HG03175 (cell line): ENCODE results near the gene GAPVD1.
A peak's percentile ranks its signal among the peaks of the same experiment; 100 is the strongest.
"Not testable (repeated sequence)": the region's sequence is repeated elsewhere in the genome, so short reads cannot be mapped to it uniquely, and the experiment has no call there.

Source experiments
- ATAC-seq: cut with Tn5 transposase; IDR thresholded peaks from one replicate; pipeline ENCODE4 v1.9.1; 2021; ENCODE audit warnings: mild to moderate bottlenecking, moderate library complexity; ENCODE audit not compliant: unreplicated experiment

GAPVD1 gene, protein sequence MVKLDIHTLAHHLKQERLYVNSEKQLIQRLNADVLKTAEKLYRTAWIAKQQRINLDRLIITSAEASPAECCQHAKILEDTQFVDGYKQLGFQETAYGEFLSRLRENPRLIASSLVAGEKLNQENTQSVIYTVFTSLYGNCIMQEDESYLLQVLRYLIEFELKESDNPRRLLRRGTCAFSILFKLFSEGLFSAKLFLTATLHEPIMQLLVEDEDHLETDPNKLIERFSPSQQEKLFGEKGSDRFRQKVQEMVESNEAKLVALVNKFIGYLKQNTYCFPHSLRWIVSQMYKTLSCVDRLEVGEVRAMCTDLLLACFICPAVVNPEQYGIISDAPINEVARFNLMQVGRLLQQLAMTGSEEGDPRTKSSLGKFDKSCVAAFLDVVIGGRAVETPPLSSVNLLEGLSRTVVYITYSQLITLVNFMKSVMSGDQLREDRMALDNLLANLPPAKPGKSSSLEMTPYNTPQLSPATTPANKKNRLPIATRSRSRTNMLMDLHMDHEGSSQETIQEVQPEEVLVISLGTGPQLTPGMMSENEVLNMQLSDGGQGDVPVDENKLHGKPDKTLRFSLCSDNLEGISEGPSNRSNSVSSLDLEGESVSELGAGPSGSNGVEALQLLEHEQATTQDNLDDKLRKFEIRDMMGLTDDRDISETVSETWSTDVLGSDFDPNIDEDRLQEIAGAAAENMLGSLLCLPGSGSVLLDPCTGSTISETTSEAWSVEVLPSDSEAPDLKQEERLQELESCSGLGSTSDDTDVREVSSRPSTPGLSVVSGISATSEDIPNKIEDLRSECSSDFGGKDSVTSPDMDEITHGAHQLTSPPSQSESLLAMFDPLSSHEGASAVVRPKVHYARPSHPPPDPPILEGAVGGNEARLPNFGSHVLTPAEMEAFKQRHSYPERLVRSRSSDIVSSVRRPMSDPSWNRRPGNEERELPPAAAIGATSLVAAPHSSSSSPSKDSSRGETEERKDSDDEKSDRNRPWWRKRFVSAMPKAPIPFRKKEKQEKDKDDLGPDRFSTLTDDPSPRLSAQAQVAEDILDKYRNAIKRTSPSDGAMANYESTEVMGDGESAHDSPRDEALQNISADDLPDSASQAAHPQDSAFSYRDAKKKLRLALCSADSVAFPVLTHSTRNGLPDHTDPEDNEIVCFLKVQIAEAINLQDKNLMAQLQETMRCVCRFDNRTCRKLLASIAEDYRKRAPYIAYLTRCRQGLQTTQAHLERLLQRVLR (N-terminal part only)

DNA sequence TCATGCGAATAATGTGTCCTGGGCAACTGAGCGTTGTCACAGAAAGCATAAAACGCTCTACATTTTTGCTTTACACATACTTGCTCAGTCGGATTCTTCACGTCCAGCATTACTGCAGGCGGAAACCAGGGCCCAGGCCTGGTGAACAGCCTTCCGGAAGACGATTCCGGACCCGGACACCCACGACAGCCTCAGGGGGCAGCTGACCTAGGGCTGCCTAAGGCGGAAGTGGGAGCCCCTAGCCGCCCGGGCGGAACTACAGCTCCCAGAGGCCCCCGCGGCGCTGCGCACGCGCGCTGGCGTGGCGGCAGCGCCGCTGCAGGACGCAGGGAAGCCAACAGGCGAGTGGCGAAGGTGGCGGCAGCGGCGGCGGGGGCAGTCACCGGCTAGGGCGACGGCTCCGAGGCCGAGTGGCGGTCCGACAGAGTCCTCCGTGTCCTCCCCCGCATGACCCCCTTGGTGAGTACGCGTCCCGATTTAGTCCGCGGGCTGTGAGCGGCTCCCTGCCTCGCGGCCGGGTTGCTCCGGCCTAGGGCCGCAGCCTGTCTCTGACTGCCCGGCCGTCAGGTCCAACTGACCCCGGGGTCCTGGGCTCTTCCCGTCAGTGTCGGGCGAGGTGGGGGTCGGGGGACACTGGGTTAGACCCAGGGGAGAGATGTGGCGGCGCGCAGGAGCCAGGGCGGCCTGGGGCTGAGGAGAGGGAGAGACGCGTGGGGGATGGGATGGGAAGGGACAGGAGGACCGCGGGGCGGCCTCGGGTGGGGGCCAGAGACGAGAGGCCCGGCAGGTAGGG lies at the start of gene GAPVD1:
Gene GAPVD1, plus strand, starts transcription at position 326 of the 793 bp plus-strand sequence. CDS start 37,096 bp downstream, outside the sequence.
- peak; percentile 96 for ATAC-seq

DNA sequence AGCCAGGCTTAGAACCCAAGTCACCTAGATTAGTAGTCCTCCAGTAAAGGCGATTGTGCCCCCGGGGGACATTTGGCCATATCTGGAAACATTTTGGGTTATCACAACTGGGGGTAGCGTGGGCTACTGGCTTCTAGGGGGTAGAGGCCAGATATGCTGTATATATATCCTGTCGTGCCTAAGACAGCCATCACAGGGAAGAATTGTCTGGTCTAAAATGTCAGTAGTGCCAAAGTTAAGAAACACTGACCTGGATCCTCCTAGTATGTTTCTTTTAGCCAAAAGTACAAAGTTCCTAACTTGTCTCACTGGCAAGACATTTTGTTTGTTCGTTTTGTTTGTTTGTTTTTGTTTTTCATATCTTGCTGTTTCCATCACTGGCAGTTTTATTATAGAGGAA lies 47.4 kb upstream of the GAPVD1 start:
- ATAC-seq: no peak

DNA sequence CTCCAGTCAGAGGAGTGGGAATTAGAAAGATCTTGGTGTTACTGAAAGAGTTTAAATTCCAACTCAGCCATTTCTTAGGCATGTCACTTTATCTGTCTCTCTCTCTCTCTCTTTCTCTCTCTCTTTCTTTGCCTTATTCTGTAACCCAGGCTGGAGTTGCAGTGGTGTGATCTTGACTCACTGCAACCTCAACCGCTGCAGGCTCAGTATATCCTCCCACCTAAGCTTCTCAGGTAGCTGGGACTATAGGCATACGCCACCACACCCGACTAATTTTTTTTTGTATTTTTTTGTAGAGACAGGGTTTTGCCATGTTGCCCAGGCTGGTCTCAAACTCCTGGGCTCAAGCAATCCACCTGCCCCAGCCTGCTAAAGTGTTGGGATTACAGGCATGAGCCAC lies 43.0 kb upstream of the GAPVD1 start:
- no peak for ATAC-seq

DNA sequence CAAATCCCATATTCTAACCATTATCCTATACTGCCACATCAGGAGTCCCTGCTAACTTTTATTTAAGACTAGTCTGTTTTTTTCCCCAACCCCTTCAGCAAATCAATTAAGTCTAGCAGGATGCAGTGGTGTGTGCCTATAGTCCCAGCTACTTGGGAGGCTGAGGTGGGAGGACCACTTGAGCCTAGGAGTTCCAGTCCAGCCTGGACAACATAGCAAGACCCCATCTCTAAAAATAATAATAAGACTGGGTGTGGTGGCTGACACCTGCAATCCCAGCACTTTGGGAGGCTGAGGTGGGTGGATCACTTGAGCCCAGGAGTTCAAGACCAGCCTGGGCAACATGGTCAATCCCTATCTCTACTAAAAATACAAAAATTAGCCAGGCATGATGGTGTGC lies 36.8 kb upstream of the GAPVD1 start:
- not testable (repeated sequence) for ATAC-seq

DNA sequence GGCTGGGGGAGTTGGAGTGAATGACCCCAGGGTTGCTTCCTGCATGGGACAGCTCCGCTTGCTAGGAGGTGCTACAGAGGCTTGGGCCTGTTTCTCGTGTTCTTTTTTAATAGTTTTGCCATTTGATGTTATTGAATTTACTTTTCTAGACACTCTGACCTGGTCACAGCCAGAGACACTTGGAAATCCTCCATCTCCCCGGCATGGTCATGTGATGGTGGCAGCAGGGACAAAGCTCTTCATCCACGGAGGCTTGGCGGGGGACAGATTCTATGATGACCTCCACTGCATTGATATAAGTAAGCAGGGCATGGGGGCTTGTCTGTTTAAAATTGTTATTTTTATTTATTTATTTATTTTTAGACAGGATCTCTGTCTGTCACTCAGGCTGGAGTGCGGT lies 33.9 kb upstream of the GAPVD1 start:
- no peak for ATAC-seq

DNA sequence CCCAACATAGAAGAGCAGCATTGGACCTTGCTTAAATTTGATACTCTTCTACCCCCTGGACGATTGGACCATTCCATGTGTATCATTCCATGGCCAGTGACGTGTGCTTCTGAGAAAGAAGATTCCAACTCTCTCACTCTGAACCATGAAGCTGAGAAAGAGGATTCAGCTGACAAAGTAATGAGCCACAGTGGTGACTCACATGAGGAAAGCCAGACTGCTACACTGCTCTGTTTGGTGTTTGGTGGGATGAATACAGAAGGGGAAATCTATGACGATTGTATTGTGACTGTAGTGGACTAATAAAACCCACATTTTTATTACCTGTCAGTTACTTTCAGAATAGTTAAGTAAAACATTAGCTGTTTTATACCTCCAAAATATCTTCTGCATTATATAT lies 27.9 kb upstream of the GAPVD1 start:
- no peak for ATAC-seq

DNA sequence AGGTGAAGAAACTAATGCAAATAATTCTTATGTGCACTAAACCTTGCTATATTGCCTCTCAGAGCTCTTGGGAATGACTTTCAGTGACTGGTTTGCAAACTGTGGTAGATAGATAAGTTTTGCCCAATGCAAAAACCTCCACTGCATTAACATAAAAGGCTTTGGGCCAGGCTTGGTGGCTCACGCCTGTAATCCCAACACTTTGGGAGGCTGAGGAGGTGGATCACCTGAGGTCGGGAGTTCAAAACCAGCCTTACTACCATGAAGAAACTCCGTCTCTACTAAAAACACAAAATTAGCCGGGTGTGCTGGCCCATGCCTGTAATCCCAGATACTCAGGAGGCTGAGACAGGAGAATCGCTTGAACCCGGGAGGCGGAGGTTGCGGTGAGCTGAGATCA lies 27.5 kb upstream of the GAPVD1 start:
- ATAC-seq: not testable (repeated sequence)

DNA sequence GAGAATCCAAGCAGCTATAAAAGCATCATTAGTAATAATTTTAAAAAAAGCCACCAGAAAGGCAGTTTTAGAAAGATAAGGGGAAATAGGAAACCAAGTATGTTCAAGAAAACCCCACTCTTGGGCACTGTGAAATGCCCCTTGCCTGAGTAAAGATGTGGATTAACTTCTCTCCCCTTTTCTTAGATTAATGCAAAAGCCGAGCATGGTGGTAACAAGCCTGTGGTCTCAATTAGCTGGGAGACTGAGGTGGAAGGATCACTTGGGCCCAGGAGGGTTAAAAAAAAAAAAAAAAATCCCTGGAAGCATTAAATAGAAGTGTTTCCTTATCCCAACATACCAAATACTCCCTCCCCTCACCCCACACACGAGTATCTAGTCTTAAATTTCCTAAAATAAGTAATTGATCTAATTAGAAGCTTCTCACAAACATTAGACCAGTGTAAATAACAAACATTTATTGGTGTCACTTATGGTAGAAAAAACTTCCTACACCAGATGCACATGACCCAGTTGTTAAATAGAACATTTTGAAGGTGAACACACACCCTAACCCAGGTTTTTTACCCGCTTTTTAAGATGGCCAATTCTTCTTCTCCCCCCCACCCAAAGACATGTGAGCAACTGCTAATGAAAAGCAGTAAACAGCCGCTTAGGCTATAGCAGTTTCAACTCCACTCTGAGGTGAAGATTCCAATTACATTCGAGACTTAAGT lies 25.7 kb upstream of the GAPVD1 start:
- ATAC-seq: no peak

DNA sequence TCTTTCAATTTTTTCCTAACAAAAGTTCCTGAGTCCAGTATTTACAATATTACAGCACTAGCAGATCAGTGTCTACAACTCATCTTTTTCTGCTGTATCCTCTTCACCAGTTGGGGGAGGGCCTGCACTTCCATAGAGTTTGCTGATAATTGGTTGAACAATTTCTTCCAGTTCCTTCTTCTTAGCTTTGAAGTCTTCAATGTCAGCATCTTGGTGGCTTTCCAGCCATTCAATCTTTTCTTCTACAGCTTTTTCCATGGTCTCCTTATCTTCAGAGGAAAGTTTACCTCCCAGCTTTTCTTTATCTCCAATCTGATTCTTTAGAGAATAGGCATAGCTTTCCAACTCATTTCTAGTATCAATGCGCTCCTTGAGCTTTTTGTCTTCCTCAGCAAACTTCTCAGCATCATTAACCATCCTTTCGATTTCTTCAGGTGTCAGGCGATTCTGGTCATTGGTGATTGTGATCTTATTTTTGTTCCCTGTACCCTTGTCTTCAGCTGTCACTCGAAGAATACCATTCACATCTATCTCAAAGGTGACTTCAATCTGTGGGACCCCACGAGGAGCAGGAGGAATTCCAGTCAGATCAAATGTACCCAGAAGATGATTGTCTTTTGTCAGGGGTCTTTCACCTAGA lies 25.0 kb upstream of the GAPVD1 start:
- not testable (repeated sequence) for ATAC-seq

DNA sequence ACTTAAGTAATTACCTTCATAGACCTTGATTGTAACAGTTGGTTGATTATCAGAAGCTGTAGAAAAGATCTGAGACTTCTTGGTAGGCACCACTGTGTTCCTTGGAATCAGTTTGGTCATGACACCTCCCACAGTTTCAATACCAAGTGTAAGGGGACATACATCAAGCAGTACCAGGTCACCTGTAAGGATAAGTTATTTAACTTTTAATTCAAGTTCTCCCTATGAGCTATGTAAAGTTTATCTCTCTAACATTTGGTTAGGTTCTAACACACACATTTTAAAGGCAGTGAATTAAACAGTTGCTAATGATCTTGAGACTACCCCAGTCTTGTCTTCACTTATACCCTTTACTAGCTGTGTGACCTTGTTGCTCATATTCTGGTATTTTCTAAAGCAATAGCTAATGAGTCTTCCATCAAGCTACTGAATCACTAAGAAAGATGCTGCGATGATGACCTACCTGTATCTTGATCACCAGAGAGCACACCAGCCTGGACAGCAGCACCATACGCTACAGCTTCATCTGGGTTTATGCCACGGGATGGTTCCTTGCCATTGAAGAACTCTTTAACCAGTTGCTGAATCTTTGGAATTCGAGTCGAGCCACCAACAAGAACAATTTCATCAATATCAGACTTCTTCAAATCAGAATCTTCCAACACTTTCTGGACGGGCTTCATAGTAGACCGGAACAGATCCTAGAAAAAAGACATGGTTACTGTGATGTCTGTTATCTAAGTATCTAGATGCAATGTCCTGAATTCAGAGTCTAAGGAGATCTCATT lies 23.3 kb upstream of the GAPVD1 start:
- no peak for ATAC-seq

DNA sequence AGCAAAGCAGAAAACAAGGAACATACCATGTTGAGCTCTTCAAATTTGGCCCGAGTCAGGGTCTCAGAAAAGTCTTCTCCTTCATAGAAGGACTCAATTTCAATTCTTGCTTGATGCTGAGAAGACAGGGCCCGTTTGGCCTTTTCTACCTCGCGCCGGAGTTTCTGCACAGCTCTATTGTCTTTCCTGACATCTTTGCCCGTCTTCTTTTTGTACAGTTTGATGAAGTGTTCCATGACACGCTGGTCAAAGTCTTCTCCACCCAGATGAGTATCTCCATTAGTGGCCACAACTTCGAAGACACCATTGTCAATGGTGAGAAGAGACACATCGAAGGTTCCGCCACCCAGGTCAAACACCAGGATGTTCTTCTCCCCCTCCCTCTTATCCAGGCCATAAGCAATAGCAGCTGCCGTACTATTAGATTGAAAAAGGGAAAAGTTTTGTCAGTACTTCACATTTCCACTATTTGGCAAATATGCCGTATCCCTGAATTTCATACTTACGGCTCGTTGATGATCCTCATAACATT lies 22.6 kb upstream of the GAPVD1 start:
- no peak for ATAC-seq

DNA sequence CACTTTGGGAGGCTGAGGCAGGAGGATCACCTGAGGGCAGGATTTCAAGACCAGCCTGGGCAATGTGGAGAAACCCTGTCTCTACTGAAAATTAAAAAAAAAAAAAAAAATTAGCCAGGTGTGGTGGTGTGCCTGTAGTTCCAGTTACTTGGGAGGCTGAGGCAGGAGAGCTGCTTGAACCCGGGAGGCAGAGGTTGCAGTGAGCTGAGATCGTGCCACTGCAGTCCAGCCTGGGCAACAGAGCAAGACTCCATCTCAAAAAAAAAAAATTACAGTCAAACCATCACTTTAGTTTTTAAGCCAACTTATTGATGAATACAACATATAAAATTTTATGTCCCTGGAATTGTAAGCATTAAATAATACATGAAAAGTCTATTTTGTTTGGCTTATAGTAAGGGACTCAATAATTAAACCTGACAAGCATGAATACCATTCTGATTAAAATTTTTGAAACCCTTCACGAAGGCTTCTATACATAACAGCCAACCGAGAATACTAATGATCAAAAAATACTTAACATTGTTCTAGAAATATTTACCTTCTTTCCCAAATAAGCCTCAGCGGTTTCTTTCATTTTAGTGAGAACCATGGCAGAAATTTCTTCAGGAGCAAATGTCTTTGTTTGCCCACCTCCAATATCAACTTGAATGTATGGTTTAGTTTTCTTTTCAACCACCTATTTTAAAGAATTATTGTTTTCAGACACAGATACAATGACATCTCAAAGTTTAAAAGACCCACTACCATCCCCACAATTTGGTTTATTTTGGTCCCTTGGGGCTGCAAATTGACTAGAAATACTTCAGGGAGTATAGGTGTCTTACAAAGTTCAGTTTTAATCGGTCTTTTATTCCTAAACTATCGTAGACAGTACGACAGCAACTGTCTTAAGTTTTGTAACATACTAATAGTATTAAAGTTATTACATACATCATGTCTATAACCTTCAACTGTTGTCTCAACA lies 21.7 kb upstream of the GAPVD1 start:
- no peak for ATAC-seq

DNA sequence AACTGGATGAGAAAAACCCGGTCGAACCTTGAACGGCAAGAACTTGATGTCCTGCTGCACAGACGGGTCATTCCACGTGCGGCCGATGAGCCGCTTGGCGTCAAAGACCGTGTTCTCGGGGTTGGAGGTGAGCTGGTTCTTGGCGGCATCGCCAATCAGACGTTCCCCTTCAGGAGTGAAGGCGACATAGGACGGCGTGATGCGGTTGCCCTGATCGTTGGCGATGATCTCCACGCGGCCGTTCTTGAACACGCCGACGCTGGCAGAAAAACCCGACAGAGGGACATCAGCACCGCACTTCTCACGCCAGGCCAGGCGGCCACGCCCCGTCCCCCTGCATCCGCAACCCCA lies 21.0 kb upstream of the GAPVD1 start:
- ATAC-seq: peak; percentile 11

DNA sequence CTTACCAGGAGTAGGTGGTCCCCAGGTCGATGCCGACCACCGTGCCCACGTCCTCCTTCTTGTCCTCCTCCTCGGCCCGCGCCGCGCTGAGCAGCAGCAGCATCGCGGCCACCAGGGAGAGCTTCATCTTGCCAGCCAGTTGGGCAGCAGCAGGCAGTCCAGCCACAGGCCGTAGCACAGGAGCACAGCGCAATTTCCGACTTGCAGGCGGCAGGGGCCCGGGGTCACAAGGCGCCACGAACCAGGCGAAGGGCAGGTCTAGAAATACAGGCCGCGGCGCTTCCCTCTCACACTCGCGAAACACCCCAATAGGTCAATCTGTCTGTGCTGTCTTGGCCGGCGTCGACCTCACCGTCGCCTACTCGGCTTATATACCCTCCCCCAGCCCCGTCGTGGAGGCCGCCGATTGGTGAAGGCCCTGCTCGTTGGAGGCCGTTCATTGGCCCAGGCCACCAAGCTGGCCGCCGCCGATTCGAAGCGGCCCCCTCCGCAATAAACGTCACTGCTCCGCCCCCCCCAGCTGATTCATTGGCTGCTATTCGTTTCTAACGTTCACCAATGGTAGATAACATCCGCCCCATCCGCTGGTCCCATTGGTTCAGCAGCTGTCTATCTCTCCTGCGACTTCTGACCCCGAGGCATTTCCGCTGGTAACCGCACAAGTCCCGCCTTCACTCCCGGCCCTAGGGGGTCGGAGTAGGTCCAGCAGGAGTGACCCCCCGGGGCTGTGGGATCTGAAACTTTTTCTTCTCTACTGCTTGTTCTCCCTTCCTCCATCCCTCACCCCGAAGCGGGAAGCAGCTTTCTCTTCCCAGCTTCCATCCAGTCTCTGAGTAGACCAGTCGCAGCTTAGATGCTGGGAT lies 20.4 kb upstream of the GAPVD1 start, which contains the start of gene HSPA5:
Gene HSPA5, minus strand, starts transcription at position 344 of the 863 bp plus-strand sequence. Its CDS starts 217 bp downstream, at position 127.
- peak; percentile 90 for ATAC-seq

DNA sequence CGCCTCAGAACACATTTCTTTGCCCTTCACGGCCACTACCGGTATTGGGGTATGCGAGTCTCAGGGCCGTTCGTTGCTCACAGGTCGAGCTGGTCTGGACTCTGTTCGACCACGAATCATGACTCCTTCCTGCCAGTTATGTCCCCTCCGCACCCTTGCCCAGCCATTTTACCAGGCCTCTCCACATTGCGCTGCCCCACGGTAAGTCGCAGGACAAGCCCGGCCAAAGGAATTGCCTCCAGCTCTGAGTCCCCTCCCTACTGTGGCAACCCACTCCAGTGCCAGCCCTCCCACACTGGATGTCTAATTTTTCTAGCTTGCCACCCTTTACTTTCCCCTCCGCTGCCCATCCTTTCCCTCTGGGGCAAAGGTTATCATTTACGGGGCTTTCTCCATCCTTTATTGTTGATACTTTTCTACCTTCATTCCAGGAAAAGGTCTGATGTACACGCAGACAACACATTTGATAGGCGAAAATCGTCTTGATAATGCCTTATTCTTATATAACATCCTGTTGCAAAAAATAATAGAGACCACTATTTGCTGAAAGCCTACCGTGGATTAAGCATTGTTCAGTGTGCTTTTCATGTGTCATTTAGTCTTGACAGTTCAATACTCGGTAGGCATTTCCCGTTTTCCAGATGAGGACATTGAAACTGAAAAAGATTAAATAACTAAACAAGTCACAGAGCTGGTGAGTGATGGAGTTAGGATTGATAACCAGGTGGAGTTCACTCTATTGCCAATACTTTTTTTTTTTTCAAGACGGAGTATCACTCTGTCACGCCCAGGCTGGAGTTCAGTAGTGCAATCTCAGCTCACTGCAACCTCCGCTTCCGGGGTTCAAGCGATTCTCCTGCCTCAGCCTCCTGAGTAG lies 19.5 kb upstream of the GAPVD1 start:
- ATAC-seq: peak; percentile 17
